GM12872 (cell line): ENCODE data around the gene ADAMTS9.

Experiments used
- TF ChIP-seq, protein P1 (sequence below): IDR thresholded peaks from 3 replicates; pipeline ENCODE4 v1.5.1; 2011; ENCODE audit warnings: low read depth, mild to moderate bottlenecking, low read length, moderate library complexity; ENCODE audit not compliant: insufficient read depth

Gene ADAMTS9

DNA sequence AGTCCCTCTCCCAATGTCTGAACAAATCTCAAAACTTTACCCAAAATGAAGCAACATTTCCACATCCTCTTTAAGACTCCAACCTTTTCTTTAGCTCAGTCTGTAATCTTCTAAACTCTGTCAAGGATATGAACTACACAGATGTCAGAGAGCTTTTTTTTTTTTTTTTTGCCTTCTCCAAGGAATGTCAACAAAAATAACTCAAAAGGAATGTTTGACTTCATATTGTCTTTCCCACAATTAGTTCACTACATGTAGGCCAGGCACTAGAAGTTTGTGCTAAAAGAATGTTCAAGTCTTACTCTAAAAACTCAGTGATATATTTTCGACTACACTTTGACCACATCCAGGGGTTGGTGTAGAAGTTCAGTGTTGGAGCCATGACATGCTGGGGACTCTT is 37.1 kb downstream of the ADAMTS9 start:
- TF ChIP-seq, protein P1, sequence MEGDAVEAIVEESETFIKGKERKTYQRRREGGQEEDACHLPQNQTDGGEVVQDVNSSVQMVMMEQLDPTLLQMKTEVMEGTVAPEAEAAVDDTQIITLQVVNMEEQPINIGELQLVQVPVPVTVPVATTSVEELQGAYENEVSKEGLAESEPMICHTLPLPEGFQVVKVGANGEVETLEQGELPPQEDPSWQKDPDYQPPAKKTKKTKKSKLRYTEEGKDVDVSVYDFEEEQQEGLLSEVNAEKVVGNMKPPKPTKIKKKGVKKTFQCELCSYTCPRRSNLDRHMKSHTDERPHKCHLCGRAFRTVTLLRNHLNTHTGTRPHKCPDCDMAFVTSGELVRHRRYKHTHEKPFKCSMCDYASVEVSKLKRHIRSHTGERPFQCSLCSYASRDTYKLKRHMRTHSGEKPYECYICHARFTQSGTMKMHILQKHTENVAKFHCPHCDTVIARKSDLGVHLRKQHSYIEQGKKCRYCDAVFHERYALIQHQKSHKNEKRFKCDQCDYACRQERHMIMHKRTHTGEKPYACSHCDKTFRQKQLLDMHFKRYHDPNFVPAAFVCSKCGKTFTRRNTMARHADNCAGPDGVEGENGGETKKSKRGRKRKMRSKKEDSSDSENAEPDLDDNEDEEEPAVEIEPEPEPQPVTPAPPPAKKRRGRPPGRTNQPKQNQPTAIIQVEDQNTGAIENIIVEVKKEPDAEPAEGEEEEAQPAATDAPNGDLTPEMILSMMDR, result no peak

DNA sequence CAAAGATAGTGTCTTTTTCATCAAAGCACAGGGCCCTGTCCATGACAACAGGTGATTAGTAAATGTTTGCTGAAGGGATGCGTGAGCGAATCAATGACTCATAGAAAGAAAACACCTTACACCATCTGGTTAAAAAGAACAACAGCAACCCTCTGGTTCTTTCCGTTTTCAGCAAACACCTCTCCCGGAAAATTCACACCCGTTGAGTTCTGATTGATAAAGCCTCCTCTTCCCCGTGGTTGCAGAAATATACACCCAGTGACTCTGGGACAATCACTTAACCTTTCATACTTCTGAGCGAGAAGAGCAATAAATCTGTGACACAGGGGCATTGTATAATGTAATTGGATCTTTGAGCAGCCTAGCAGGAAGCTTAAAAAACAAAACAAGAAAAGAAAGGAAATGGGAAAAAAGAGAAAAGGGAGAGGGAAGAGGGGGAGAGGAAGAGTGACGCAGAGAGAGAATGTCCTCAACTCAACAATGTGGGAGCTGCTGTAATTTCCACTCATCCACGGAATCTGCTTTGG is 37.6 kb downstream of the ADAMTS9 start:
- TF ChIP-seq, protein P1, result no peak

DNA sequence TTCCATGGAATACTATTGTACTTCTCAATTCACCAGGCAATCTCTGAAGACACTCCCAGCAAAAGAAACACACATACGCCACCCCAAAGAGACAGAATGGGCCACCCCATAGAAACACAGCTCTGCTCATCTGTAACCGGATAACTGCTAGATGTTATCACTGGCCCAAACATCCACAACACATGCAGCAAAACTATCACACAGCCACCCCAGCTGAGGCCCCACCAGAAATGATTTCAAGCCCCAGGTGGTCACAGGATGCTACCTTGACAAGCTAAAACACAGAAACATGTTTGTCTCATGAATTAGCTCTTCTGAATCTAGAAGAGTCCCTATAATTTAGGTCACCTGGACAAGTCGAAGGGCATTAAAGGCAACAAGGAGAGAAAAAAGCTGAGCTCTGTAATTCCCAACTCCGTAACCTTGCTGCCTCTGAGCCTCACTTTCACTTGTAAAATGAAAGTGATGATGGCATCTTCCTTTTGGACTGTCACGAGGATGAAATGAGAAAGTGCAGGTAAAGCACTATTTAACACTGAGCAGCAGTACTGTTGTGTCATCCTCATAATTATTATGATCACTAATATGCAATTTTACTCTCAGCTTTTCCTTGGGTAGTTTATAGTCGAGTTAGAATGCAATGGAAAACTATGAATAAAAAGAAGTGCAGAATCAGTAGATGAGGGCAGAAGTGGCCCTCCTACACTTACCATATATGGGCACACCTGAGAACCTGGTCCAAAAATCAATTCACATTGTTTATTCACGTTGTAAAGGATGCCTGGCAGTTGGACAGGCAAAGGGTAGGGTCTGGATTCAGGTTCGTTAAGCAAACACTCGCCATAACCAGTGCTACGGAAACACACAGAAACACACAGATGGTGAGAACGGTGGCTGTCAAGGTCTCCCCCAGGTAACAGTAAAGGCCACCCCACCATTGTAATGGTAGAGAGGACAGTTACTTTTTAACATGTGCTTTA is 38.6 kb downstream of the ADAMTS9 start:
- TF ChIP-seq, protein P1, result no peak

DNA sequence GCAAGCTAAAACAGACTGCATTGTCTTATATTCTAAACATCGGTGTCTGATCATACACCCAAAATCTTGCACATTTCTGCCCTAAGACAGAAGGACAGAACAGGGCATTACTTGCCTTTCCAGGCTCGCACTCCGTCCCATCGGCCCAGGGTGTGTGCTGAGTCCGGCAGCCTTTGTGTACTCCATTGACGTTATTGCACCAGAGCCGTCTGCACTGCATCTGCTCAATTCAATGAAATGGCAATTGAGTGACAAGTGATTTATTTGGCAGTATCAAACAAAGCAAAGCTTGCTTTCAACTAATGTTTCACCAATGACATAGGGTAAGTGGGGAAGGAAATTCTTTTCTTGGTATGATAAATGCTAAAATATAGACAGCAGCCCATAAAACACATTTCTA is 40.0 kb downstream of the ADAMTS9 start:
- TF ChIP-seq, protein P1, result no peak

DNA sequence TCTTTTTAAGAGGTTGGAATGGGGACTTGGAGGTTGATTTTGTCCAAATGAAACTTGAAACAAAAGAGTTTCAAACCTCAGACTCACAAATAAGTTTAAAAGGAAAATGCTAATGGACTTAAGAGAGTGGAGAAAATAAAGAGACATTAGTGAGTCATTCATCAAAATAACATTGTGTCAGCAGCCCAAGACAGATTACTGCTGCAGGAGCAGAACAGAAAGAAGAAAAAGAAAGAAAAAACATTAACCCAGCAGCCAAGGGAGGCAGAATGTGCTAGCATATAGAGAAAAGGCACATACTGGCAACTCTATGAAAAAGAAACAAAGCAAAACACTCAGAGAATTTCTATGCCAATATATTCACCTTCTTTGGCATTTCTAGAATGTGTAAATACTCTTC is 42.6 kb downstream of the ADAMTS9 start:
- TF ChIP-seq, protein P1, result no peak

DNA sequence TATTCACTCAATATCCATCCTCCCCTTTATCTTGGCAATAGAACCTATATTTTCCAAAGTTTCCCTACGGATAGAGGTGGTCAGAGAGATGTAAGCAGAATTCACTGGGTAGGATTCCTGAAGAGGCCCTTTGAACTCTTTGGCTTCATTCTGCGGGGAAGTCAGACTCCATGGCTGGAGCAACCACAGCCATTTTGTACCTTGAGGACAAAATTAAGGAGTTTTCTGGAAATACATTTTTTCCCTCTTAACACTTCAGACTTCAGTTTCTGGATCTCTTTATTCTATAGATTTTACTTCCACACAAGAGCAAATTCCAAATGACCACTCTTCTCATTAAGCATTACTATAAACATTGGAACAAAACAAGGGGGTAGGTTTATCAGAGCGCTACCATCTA is 43.3 kb downstream of the ADAMTS9 start:
- TF ChIP-seq, protein P1, result no peak

DNA sequence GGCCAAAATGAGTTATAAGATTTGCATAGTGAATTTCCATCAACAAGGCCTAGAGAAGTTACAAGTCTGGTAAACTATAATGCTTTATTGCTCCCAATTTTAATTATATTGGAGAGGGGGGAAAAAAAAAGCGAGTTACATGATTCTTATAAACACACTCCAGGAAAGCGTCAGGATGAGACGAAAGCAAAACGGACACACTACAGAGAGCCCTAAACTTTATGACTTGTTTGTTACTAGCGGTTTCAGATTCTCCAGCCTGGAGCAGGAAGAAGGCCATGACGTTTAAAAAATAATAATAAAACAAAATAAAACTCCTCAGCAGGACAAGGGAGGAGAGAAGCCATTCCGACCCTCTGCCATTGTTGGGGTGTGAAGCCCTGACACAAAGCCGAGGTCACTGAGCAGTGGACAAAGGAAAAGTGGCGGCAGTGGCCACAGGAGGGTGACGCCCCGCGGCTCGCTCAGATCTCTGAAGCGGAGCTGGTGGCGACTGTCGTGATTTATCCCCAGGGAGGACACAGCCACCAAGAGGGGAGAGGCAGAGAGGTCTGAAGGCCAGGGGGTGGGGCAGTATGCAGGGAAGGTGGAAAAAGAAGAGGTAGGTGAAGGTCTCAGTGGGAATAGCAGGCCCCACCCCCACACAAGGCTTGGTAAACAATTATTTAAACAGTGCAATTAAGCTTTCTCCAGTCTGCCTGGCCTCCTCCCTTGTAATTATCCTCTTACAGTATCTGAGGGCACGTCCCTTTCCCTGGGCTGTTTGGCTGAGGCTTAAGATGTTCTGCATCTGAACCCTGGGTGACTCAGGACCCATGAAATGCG is 45.3 kb downstream of the ADAMTS9 start:
- TF ChIP-seq, protein P1, result no peak
